NCI-H748 treated with DMSO at 0.1 percent for 48 hours (cell line): ENCODE measurements around the gene CCR5AS.
"Not testable (repeated sequence)": the region's sequence is repeated elsewhere in the genome, so short reads cannot be mapped to it uniquely, and the experiment has no call there.

Experiments used
- DNase-seq: peaks from one replicate; lab custom pipeline; 2025; lab: John Stamatoyannopoulos, UW

CCR5AS gene

DNA sequence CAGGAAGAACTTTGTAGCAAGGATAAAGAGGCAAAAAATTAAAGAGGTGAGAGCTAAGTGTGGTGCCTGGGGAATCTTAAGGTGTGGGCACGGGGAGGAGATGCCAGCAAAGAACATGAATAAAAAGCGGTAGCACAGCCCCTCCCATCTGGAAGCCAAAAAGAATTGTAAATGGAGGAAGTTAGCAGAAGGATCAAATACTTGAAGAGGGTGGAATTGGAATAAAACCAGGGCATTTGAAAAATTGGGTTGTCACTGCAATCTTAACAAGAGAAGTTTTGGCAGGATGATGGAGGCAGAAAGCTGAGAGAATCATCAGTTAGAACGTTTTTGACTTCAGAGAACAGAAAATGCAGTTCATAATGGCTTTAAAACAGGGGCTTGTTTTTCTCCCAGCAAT lies 50.6 kb downstream of the CCR5AS start:
- no peak for DNase-seq

DNA sequence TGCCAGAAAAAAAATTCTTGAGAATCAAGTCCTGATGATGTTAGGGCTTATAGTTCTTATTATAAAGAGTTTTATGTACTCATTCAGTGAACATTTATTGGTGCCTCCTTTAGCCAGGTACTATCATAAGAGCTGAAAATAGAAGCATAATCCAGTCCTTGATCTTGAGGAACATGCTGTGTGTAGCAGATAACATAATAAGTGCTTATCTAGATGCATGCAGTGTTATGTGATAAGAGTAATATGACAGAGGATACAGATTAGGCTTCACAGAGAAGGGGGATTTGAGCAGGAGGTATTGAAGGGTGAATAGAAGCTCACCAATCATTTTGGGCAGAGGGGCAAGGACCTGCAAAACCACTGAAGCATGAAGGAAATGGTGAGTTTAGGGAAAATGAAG lies 51.9 kb downstream of the CCR5AS start:
- no peak for DNase-seq

DNA sequence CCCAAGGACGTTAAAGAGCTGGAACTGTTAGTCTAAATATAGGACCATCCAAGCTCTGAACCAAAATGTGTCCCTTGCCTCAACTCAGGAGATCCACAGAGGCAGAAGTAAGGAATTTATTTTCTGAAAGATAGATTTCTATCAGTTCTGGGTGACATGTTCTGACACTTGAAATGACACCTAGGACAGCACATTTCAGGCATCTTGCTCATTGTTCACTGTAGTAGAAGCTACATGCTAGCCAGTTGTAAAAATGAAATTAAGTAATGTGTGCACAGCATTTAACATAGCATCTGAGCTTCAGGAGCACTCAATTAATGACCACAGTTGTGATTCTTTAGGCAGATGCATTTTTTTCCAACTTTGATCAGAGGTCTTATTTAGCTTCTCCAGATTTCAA lies 52.4 kb downstream of the CCR5AS start:
- DNase-seq = no peak

DNA sequence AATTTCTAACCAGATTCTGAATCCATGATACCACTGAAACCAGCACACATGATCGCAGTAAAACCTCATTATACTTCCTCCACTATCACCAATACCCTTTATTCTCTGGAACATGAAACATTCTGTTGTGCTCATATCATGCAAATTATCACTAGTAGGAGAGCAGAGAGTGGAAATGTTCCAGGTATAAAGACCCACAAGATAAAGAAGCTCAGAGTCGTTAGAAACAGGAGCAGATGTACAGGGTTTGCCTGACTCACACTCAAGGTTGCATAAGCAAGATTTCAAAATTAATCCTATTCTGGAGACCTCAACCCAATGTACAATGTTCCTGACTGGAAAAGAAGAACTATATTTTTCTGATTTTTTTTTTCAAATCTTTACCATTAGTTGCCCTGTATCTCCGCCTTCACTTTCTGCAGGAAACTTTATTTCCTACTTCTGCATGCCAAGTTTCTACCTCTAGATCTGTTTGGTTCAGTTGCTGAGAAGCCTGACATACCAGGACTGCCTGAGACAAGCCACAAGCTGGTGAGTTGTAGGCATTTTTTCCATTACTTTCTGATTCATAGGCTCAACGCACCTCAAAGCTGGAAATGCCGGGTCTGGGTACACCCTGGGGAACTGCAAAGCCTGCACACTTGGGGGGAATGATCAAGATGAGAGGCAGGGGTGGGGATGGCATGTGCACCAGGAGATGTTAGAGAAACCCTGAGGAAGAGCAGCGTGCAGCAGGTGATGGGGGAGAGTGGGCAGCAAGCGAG lies 53.0 kb downstream of the CCR5AS start, which contains the start of gene CCR2:
Gene CCR2 (plus strand): TSS at position 465 of the 764 bp plus-strand sequence. CDS start 3,417 bp downstream, outside the sequence.
- DNase-seq = no peak

DNA sequence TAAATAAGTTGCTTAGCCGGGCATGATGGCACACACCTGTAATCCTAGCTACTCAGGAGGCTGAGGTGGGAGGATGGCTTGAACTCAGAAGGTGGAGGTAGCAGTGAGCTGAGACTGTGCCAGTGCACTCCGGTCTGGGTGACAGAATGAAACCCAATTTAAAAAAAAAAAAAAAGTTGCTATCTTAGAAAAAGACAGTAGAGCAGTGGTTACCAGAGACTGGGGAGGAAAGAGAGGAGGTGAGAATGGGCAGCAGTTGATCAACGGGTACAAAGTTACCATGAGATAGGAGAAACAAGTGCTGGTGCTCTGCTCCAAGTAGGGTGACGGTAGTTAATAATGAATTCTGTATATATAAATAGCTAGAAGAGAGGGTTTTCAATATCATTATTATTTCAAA lies 53.8 kb downstream of the CCR5AS start:
- DNase-seq = no peak

DNA sequence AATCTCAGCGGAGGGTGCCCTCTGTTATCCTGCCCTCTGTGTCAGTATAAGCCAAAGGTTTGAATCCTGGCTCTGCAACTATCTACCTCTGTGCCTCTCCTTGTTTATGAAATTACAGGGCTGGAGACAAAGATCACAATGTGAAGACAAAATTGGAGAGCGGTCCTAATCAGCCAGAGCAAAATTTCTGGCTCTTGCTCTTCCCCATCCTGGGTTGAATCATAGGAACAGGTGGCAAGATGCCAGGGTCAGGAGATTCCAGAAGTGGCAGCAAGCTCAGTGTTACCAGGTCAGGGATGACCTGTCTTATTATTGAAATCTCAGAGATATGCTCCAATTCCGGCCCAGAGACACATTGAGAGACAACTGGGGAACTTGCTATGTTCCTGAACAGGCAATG lies 55.2 kb downstream of the CCR5AS start:
- DNase-seq = no peak

DNA sequence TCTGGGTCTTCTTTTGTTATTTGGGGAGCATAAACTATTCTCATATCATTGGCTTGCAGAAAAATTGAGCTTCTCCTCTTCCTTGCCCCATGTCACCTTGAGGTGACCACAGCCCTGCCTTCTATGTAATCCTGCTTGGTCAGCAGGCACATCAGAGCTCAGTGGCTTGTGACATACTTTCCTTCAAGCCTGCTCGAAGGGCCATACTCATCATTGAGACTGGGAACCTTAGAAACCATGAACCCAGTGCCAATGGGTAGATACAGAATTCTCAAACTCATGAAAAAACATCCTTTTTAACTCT lies 56.7 kb downstream of the CCR5AS start:
- no peak for DNase-seq

DNA sequence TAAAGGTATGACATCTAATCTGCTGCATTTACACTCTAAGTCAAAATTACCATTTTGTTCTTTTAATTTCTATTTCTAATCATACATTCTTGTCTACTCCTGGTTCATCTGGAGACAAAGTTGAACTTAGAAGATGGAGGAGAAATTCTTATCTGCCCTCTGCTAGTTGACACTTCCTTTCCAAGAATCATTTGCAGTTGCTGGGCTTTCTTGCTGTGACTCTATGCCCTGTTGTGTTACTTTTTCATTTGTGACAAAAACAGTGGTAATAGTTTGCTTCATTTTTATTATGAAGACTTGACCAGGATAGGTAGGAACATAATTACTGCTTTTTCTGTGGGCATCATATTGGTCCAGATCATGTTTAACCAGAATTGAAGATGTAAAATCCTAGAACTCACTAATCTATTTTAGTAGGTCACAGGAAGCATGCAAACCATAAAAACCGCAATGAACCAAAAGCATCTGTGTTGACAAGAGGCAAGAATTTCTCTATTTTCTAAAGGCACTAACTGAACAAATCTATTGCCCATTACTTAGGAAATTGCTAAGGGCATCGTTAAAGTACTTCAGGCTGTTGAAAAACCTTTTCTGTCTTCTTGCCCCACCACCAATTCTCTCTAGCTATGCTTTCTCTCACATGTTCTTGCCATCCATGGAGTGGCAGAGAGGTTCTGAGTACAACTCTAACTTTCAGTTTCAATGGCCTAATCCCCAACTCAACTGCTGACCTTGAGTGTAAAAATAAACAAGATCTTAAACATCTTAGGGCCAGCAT lies 57.2 kb downstream of the CCR5AS start:
- DNase-seq = no peak

DNA sequence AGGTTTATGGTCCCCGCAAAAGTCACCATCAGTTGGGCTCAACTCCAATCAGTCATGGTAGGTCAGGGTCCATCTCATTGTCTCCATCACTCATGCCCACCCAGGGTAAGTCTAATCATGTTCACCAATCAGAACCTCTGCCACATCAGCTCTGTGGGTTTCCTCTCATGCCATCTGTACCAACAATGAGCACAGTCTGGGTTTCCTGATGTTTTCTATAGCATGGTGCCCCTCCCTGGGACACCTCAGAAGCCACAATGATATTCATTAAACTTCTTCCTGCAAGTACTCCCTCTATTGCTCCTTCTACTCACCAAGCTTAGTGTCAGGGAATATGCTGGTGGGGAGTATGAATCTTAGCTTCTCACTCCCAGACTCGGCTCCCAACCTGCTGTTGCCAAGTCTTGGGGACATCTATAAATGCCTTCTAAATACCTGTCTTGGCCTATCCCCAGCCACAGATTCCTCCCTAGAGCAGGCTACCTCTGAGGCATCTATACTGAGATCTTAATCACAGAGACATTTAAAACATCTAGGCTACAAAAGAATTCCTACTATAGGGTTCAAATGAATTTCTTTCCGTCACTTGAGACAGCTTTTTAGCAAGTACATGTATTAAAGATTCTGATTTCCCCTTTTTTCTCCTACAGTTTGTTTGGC lies 57.9 kb downstream of the CCR5AS start:
- DNase-seq = no peak

DNA sequence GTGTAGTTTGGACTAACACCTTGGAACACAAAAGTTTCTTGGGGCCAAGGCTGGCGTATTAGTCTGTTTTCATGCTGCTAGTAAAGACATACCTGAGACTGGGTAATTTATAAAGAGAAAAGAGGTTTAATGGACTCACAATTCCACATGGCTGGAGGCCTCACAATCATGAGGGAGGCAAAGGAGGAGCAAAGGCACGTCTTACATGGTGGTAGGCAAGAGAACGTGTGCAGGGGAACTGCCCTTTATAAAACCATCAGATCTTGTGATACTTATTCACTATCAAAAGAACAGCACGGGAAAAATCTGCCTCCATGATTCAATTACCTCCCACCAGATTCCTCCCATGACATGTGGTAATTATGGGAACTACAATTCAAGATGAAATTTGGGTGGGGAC lies 62.4 kb downstream of the CCR5AS start:
- no peak for DNase-seq

DNA sequence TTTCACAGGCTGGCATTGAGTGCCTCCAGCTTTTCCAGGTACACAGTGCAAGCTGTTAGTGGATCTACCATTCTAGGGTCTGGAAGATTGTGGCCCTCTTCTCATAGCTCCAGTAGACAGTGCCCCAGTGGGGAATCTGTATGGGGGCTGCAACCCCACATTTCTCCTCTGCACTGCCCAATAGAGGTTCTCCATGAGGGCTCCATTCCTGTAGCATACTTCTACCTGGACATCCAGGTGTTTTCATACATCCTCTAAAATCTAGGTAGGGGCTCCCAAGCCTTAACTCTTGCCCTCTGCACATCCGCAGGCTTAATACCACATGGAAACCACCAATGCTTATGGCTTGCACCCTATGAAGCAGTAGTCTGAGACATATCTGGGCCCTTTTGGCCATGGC lies 68.0 kb downstream of the CCR5AS start:
- no peak for DNase-seq

DNA sequence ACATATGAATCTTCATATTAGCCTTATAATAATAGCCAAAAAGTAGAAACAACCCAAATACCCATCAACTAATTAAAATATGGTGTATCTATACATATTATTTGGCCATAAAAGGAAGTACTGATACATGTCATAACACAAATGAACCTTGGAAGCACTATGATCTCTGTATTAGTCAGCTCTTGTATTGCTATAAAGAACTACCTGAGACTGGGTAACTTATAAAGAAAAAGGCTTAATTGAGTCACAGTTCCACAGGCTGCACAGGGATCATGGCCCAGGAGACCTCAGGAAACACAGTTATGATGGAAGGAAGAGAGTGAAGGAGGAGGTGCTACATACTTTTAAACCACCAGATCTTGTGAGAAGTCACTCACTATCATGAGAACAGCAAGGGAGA lies 69.0 kb downstream of the CCR5AS start:
- no peak for DNase-seq

DNA sequence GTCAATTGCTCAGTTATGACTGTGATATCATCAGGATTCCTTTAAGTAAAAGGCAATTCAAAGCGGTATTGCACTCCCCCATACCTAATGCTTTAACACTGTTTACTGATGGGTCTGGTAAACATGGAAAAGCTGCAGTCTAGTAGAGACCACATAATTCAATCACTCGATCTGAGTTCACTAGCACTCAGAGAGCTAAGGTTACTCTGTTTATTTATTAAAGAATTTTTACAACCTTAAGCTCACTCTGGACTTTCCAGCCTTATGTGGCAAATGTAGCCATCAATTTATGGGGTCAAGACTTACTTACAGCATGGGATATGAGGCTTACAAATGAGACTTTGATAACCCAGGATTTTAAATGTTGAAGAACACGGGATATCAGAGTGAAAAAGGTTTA lies 71.3 kb downstream of the CCR5AS start:
- DNase-seq = no peak

DNA sequence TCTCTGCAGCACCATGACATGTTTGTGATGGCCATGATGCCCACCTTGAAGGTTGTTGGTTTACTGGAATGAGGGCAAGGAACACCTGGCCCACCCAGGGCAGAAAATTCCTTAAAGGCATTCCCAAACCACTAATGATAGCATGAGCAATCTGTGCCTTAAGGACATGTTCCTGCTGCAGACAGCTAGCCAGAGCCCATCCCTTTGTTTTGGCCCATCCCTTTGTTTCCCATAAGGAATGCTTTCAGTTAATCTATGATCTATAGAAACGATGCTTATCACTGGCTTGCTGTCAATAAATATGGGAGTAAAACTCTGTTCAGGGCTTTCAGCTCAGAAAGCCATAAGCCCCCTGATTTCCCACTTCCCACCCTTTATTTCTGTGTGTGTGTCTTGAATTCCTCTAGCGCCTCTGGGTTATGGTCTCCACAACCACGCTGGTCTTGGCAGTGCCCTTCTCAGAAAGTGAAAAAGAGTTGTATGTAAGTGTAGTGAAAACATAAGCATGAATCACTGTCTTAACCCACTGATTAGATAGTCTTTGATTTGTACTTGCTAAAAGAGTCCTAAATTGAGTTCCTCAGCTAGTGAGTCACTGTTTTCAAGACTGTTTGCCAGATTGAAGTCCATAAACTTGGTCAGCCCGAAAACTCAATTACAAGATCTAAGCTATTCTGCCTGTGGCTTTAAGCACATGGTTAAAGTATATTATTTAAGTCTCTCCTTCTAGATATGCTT lies 72.0 kb downstream of the CCR5AS start:
- DNase-seq = no peak

DNA sequence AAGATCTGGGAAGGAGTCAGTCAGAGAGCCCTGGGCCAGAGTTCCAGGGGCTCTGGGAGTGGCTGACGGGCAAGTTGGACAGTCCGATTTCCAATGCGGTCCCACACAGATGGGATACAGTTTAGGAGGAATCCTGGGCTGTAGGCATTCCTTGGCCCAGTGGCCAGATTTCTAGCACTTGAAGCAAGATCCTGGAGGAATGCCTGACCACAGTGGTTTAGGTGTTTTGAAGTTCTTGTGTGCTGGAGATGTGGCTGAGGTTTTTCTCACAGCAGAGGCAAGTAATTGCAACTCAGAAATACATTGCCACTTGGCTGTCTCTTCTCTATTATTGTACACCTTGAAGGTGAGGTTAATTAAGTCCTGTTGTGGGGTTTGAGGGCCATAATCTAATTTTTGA lies 76.2 kb downstream of the CCR5AS start:
- not testable (repeated sequence) for DNase-seq

DNA sequence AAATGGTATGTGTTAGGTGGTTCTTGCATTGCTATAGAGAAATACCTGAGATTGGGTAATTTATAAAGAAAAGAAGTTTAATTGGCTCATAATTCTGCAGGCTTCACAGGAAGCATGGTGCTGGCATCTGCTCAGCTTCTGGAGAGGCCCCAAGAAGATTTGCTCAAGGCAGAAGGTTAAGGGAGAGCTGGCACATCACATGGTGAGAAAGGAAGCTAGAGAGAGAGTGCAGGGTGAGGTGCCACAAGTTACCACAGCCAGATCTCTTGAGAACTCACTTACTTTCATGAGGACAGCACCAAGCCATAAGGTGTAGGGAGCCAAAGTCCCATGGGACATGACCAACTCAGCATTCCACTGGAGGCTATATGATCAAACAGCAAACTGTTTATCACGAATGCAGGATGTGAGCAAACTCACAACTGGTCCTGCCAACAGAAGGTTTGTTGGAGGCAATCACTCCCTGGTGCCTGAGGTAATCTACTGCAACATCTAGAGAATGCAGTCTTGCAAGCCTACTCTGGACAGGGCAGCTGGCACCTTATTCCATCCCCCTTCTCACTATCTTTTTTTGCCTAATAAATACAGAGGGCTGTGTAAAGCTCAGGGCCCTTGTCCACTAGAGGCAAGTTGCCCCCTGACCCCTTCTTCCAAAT lies 81.1 kb downstream of the CCR5AS start:
- no peak for DNase-seq

DNA sequence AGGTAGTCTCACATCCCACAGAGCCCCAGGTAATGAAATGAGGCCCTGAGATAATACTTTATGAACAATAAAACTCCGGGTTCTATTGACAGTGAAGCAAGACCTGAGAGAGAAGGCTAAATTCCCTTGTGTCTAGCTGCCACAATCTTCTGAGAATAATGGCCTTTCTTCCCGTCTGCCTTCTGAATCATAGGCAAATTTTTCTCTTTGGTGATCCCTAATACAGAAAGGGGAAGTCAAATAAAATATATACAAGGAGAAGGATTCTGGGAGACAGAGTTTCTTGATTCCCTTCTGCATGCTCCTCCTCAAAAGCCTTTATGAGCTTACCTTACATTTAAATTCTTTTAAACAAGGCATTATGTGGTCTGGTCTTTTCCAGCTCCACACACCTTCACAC lies 82.8 kb downstream of the CCR5AS start:
- DNase-seq = no peak

DNA sequence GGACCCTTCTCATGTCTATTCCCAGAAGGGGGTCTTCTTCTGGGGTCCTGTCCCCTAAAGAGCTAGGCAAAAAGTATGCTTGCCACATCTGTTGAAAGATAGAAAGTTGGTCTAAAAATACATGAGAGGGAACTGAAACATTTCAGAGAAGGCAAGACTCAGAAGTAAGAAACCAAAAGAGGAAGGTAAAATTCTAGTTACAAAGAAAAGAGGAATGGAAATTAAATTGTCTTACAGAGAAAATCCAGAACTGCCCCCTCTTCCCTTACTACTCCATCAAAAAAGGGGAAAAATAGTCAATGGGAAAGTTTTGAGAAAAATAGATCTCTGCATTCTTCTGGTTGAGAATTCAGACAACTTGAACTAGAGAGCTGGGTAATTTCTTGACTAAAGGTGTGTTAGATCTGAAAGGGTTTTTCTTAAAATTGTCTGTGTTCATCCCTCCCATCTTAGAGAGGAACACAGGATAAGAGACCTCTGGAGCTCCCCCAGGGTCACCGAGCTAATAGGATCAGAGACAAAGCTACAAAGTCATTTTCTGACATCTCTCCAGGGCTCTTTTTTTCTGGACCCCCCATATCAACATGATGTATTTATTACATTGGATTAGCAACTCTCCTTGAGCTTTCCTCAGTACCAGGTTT lies 85.3 kb downstream of the CCR5AS start:
- DNase-seq = no peak

DNA sequence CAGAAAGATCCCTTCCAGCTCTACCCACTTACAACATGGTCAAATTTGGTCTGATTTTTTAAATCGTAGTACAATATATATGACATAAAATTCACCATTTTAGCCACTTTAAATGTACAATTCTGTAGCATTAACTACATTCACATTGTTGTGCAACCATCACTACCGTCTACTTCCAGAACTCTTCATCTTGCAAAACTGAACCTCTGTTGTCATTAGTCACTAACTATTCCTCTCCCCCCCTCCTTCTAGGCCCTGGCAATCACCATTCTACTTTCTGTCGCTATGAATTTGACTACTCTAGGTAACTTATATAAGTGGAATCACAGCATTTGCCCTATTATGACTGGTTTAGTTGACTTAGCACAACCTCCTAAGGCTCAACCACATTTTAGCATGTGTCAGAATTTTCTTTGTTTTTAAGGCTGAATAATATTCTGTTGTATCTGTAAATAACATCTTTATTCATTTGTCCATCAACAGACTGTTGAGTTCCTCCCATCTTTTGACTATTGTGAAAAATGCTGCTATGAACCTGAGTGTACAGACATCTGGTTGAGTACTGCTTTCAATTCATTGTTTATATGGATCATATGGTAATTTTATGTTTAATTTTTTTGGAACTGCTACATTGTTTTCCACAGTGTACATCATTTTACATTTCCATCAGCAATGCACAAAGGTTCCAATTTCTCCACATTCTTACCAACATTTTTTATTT lies 88.5 kb downstream of the CCR5AS start:
- DNase-seq = no peak

DNA sequence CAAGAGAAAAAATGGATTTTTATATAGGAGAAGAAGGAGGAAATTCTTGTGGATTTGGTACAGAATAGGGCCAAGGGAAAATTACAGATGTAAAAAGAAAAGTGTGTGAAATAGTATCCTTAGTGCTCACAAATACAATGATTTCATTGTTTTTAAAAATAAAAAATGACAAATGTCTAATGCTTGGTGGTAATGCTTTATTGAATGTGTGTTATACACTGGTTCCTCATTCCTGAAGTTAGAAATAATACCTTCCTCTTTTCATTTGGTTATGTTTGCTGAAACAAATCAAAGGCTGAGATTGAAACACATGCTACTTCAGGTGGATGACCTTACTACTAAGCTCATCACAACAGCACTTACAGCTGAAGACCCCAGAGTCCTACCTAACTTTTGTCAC lies 90.7 kb downstream of the CCR5AS start:
- no peak for DNase-seq

DNA sequence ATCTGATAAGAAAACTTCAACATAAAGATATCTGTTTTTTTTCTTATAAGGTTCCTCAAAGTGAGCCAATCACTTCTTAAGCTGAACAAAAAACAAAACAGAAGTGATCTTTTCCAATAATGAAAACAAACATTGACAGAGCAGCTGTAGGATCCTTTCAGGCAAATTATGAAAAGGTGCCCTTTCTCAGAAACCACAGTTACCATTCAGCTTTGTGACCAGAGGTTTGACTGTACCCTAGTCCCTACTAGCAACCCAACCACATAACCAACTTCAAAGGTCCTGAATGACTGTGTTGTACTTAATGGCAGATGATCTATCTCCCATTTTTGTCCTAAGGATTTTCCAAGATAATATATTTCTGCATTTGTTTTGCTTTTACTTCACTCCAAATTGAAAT lies 92.3 kb downstream of the CCR5AS start:
- DNase-seq = no peak
